GM12875 (cell line): ENCODE data around the gene METTL8.

Source experiments
- H3K4me3 ChIP-seq: one replicate; pipeline ENCODE4 v1.5.1; 2011; ENCODE audit warnings: low read depth, low read length, control low read depth
- TF ChIP-seq, protein P1 (sequence below): IDR thresholded peaks from 2 replicates; pipeline ENCODE4 v1.5.1; 2011; ENCODE audit warnings: low read depth, mild to moderate bottlenecking, control low read depth, inconsistent platforms, low read length, moderate library complexity, borderline replicate concordance; ENCODE audit not compliant: insufficient read depth

METTL8 gene

GRCh38 chr2:171309455-171310286 lies 124.1 kb downstream of the METTL8 start:
- TF ChIP-seq, protein P1, sequence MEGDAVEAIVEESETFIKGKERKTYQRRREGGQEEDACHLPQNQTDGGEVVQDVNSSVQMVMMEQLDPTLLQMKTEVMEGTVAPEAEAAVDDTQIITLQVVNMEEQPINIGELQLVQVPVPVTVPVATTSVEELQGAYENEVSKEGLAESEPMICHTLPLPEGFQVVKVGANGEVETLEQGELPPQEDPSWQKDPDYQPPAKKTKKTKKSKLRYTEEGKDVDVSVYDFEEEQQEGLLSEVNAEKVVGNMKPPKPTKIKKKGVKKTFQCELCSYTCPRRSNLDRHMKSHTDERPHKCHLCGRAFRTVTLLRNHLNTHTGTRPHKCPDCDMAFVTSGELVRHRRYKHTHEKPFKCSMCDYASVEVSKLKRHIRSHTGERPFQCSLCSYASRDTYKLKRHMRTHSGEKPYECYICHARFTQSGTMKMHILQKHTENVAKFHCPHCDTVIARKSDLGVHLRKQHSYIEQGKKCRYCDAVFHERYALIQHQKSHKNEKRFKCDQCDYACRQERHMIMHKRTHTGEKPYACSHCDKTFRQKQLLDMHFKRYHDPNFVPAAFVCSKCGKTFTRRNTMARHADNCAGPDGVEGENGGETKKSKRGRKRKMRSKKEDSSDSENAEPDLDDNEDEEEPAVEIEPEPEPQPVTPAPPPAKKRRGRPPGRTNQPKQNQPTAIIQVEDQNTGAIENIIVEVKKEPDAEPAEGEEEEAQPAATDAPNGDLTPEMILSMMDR, result no peak
- H3K4me3 ChIP-seq, result no peak overlapping the region

DNA sequence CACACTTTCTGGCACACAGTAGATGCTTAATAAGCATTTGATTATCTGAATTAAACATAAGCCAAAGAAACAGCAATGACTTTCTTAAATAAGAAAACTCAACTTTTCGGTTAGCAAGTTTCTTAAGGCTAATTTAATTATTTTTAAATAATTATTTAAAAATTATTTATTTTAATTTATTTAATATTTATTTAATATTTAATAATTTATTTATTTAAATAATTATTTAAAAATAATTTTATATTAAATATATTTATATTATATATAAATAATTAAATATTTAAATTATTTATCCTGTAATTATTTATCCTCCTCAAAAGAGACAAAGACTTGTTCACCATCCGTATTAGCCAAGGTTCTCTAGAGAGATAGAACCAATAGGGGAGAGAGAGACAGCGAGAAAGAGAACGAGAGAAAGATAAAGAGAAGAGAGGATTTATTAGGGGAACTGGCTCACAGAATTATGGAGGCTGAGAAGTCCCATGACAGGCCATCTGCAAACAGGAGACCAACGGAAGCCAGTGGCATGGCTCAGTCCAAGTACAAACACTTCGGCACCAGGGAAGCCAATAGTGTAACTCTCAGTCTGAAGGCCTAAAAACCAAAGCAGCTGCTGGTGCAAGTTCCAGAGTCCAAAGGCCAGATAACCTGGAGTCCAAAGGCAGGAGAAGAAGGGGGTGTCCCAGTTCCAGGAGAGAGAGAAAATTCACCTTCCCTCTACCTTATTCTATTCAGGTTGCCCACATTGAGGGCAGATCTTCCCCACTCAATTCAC lies 125.3 kb downstream of the METTL8 start:
- no peak overlapping the region for H3K4me3 ChIP-seq

DNA sequence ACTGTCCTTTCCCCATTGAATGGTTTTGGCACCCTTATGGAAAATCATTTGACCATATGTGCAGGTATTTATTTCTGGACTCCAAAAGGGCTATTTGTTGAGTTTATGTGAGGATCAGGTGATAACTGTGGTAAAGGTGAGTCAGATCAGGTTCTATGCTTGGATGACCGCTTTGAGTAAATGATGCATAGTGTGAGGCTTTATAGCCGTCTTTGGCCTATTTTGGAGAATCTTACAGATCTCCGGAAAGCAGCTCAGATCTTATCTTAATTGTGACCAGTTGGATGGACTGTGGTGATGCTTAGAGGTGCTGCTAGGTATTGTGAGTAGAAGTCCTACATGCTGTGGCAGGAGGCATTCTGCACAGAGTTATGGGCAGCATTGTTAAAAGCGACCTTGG lies 126.2 kb downstream of the METTL8 start:
- no peak overlapping the region for H3K4me3 ChIP-seq
- TF ChIP-seq, protein P1, result no peak

More for the DNA sequence above, 125.3 kb downstream of the METTL8 start:
- TF ChIP-seq, protein P1, result no peak

- TF ChIP-seq, protein P1, result no peak
- H3K4me3 ChIP-seq, result no peak overlapping the region
These were observed 135.8 kb downstream of the METTL8 start for GRCh38 chr2:171297956-171298355.

- TF ChIP-seq, protein P1, result no peak
- H3K4me3 ChIP-seq, result no peak overlapping the region
These were observed 139.2 kb downstream of the METTL8 start for GRCh38 chr2:171294608-171295007.

DNA sequence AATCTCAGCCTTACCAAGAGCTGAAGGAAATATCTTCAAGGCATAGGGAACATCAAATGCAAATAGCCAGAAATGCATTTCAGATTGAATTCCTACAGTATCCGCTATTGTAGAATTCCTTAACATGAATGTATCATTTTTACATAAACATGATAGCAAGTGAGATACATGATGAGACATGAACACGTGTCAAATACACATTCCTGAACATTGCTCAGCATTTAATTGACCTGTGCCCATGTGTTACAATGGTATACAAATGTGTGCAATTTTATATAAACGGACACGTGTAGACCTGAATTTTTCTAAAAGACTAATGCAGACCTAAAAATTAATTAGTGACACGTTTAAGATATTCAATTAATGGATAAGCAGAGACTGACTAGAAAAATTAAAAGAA lies 140.1 kb downstream of the METTL8 start:
- TF ChIP-seq, protein P1, result no peak

More for the DNA sequence above, 140.1 kb downstream of the METTL8 start:
- no peak overlapping the region for H3K4me3 ChIP-seq
